HG03025 (cell line): Measurements from ENCODE around the gene MRPS25.

ENCODE experiments used
- ATAC-seq: cut with Tn5 transposase; IDR thresholded peaks from one replicate; pipeline ENCODE4 v1.9.1; 2021; ENCODE audit warnings: mild to moderate bottlenecking, moderate library complexity; ENCODE audit not compliant: unreplicated experiment, low FRiP score

The MRPS25 gene

GRCh38 chr3:15086263-15086662 lies 21.1 kb upstream of the MRPS25 start:
- ATAC-seq: no peak

GRCh38 chr3:15083252-15083651 lies 18.1 kb upstream of the MRPS25 start:
- ATAC-seq: no peak

- no peak for ATAC-seq
These were observed 17.0 kb upstream of the MRPS25 start for GRCh38 chr3:15081960-15082664.

GRCh38 chr3:15079091-15079490 lies 14.0 kb upstream of the MRPS25 start:
- no peak for ATAC-seq

- no peak for ATAC-seq
These were observed 9.4 kb upstream of the MRPS25 start for GRCh38 chr3:15074500-15074899.

GRCh38 chr3:15071699-15072098 lies 6.6 kb upstream of the MRPS25 start:
- ATAC-seq: no peak

GRCh38 chr3:15069441-15069840 lies 4.3 kb upstream of the MRPS25 start:
- ATAC-seq: no peak

- no peak for ATAC-seq
These were observed 1.4 kb upstream of the MRPS25 start for GRCh38 chr3:15066467-15066866.

- ATAC-seq: no peak
These were observed 464 bp upstream of the MRPS25 start for GRCh38 chr3:15065550-15066007.

GRCh38 chr3:15064299-15064834 lies 748 bp downstream of the MRPS25 start:
- ATAC-seq: peak; percentile 28

- no peak for ATAC-seq
These were observed 1.3 kb downstream of the MRPS25 start for GRCh38 chr3:15063656-15064286.

- ATAC-seq: no peak
These were observed 1.9 kb downstream of the MRPS25 start for GRCh38 chr3:15063238-15063637.

- ATAC-seq: no peak
These were observed 5.1 kb downstream of the MRPS25 start for GRCh38 chr3:15060029-15060428.

GRCh38 chr3:15056676-15057404 lies 8.3 kb downstream of the MRPS25 start:
- no peak for ATAC-seq

GRCh38 chr3:15055019-15055557 lies 10.0 kb downstream of the MRPS25 start:
- peak; percentile 48 for ATAC-seq

GRCh38 chr3:15053541-15053940 lies 11.6 kb downstream of the MRPS25 start:
- ATAC-seq: no peak

- no peak for ATAC-seq
These were observed 12.5 kb downstream of the MRPS25 start for GRCh38 chr3:15052335-15053242.

GRCh38 chr3:15051531-15051930 lies 13.6 kb downstream of the MRPS25 start:
- ATAC-seq: peak; percentile 38

- ATAC-seq: peak; percentile 79
These were observed 14.6 kb downstream of the MRPS25 start for GRCh38 chr3:15050405-15051092.
